Measurements from ENCODE around the gene SOX12. TPM values are rescaled to one million over a fixed set of nuclear protein-coding genes. Genes with fewer than 3 reads are reported as not detected.
A peak's percentile ranks its signal among the peaks of the same experiment; 100 is the strongest.
"Not testable (repeated sequence)": the region's sequence is repeated elsewhere in the genome, so short reads cannot be mapped to it uniquely, and the experiment has no call there.

The SOX12 gene
- total and polyA plus RNA-seq, 4 experiments from 2014 or later = 0.08 to 5.0 (median 2.7) TPM

DNA sequence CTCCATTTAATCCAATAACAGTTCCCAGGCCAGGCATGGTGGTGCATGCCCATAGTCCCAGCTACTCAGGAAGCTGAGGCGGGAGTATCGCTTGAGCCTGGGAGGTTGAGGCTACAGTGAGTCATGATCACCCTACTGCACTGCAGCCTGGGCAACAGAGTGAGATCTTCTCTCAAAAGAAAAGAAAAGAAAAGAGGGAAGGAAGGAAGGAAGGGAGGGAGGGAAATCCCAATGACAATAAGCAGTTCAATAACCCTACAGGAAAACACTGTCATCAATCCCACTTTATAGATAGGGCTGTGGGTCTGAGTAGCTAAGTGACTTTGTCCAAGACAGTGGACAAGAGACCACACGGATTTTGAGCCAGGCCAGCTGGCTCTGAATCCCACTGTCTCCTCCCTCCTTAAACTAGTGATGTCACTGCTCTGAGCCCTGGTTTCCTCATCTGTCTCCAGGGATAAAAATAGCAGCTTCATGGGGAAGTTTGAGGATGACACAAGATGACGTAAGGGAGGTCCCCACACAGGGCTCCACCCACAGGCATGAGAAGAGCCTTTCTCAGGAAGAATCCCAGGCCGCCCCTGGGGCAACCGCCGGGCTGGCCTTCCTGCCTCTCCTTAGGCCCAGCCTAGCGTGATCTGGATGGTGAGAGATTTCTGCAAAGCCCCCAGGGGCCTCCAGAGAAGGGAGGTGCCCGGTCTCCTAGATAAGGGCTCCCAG is 48.0 kb downstream of the SOX12 start:
- Histone ChIP-seq H3K4me3 (ENCODE audit: low read length in 2 of 2) (no peak overlapping the region), H3K27ac (ENCODE audit: low read depth, low read length) (no peak overlapping the region), H3K4me1 (ENCODE audit: insufficient read depth, low read length) (peaks cover 13% of the 10 kb centered on the region), H3K27me3 (ENCODE audit: insufficient read depth, low read length) (no peaks in the 10 kb centered on the region), H3K36me3 (ENCODE audit: insufficient read depth, low read length) (no peaks in the 10 kb centered on the region), H3K9me3 (ENCODE audit: control insufficient read depth in 1 of 2, low read length in 2 of 2) (no peaks in the 10 kb centered on the region)
- Mint-ChIP-seq H3K27me3 (no peaks in the 10 kb centered on the region), H3K36me3 (no peaks in the 10 kb centered on the region), H3K4me3 (no peak overlapping the region), H3K9me3 (no peaks in the 10 kb centered on the region), H3K27ac (no peak overlapping the region), H3K4me1 (peaks cover 0 to 12% (median 4%) of the 10 kb centered on the region in 4 donors)
- intact Hi-C loops (cut with micrococcal nuclease) = no loop called here
- ChIA-PET POLR2A (ENCODE audit: partially characterized antibody) (interaction anchor here (1.3 kb wide), 1 partner anchor 7 kb away, joined by 5 read pairs; the partner anchor contains the start of gene TRIB3), CTCF (ENCODE audit: partially characterized antibody) (interaction anchor here (1.8 to 2.1 kb wide), 2 partner anchors 18 to 294 kb away, joined by 5 to 6 read pairs; no protein-coding TSS in a partner anchor)
- no peak for DNase-seq

DNA sequence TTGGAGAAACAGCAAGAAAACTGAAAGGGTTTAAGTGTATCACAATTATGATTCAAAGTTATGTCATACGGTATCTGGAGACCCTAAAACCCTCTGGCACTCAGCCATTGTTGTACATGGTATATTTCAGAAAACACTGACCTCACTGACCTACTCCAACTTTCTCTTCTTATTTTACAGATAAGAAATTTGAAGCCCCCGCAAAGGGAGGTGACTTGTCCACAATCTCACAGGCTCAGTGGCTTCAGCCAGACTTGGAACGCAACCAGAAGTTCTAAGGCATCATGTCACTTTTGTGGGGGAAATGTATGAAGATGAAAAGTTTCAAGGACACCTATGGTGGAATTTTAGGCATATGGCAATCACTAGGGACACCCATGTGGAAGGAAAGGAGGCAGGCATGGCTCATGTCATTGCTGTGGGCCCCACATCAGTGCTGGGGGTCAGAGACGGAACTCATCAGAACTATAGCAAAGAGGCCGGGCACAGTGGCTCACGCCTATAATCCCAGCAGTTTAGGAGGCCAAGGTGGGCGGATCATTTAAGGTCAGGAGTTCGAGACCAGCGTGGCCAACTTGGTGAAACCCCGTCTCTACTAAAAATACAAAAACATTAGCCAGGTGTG is 50.0 kb downstream of the SOX12 start:
- POLR2A ChIA-PET (ENCODE audit: partially characterized antibody) = no interaction called here
- CTCF ChIA-PET (ENCODE audit: partially characterized antibody) = no interaction called here

DNA sequence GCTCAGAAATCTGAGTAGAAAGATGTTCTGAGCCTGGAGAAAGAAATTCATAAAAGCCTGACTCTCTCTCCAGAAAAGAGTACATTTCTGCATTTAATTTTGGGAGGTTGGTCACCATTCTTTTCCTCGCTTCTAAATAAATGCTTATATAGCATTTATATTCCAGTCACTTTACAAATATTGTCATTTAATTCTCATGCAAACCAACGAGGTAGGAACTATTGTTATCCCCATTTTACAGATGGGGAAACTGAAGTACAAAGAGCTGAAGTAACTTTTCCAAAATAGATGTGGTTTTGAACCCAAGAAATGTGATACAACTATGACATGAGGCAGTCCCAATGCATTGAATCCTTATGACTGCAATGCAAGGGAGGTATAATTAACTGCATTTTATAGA is 50.7 kb downstream of the SOX12 start:
- POLR2A ChIA-PET (ENCODE audit: partially characterized antibody) = no interaction called here
- H3K36me3 ChIP-seq (ENCODE audit: insufficient read depth, low read length) = no peaks in the 10 kb centered on the region
- H3K27me3 Mint-ChIP-seq = no peaks in the 10 kb centered on the region
- no peak overlapping the region for H3K27ac ChIP-seq (ENCODE audit: low read depth, low read length)
- DNase-seq = no peak
- no peak overlapping the region for H3K27ac Mint-ChIP-seq
- no peaks in the 10 kb centered on the region for H3K36me3 Mint-ChIP-seq
- intact Hi-C loops (cut with micrococcal nuclease) = no loop called here
- H3K9me3 Mint-ChIP-seq = no peaks in the 10 kb centered on the region
- CTCF ChIA-PET (ENCODE audit: partially characterized antibody) = no interaction called here
- no peak overlapping the region for H3K4me3 ChIP-seq (ENCODE audit: low read length in 2 of 2)
- no peak overlapping the region for H3K4me3 Mint-ChIP-seq
- peaks cover 13% of the 10 kb centered on the region for H3K4me1 ChIP-seq (ENCODE audit: insufficient read depth, low read length)
- H3K4me1 Mint-ChIP-seq = peaks cover 0 to 12% (median 2%) of the 10 kb centered on the region in 4 donors
- no peaks in the 10 kb centered on the region for H3K27me3 ChIP-seq (ENCODE audit: insufficient read depth, low read length)
- H3K9me3 ChIP-seq (ENCODE audit: control insufficient read depth in 1 of 2, low read length in 2 of 2) = no peaks in the 10 kb centered on the region

More for the DNA sequence above, 50.0 kb downstream of the SOX12 start:
- H3K4me3 Mint-ChIP-seq = no peak overlapping the region
- H3K36me3 Mint-ChIP-seq = no peaks in the 10 kb centered on the region
- no peak overlapping the region for H3K27ac ChIP-seq (ENCODE audit: low read depth, low read length)
- peaks cover 0 to 12% (median 2%) of the 10 kb centered on the region in 4 donors for H3K4me1 Mint-ChIP-seq
- H3K4me1 ChIP-seq (ENCODE audit: insufficient read depth, low read length) = peaks cover 13% of the 10 kb centered on the region
- intact Hi-C loops (cut with micrococcal nuclease) = no loop called here
- DNase-seq = no peak
- no peaks in the 10 kb centered on the region for H3K9me3 ChIP-seq (ENCODE audit: control insufficient read depth in 1 of 2, low read length in 2 of 2)
- no peak overlapping the region for H3K4me3 ChIP-seq (ENCODE audit: low read length in 2 of 2)
- H3K27me3 Mint-ChIP-seq = no peaks in the 10 kb centered on the region
- peak overlapping the region in 2 of 7 donors; percentile 53 to 68 for H3K27ac Mint-ChIP-seq
- no peaks in the 10 kb centered on the region for H3K9me3 Mint-ChIP-seq
- no peaks in the 10 kb centered on the region for H3K36me3 ChIP-seq (ENCODE audit: insufficient read depth, low read length)
- no peaks in the 10 kb centered on the region for H3K27me3 ChIP-seq (ENCODE audit: insufficient read depth, low read length)

DNA sequence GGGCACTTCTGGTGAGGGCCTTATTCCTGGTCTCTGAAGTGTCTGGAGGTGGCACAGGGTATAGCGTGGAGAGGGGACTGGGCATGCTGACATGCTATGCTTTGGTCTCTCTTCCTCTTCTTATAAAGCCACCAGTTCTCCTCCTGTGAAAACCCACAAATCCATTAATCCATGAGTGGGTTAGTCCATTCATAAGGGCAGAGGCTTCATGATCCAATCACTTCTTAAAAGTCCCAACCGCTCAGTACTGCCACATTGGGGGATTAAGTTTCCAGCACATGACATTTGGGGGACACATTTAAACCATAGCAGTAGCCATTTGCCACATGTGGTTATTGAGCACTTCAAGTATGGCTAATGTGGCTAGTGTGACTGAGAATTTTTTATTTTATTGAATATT is 51.4 kb downstream of the SOX12 start:
- no peak for DNase-seq

DNA sequence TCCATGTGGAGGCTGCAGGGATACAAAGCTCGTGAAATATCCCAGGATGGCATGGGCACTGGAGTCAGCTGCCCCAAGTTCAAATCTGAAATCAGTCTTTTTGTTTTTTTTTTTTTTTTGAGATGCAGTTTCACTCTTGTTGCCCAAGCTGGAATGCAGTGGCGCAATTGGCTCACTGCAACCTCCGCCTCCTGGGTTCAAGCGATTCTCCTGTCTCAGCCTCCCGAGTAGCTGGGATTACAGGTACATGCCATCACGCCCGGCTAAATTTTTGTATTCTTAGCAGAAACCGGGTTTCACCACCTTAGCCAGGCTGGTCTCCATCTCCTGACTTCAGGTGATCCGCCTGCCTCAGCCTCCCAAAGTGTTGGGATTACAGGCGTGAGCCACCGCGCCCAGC is 52.2 kb downstream of the SOX12 start:
- H3K4me3 Mint-ChIP-seq; H3K36me3 Mint-ChIP-seq; H3K27me3 Mint-ChIP-seq; H3K4me1 ChIP-seq (ENCODE audit: insufficient read depth, low read length); H3K9me3 ChIP-seq (ENCODE audit: control insufficient read depth in 1 of 2, low read length in 2 of 2); H3K36me3 ChIP-seq (ENCODE audit: insufficient read depth, low read length); H3K9me3 Mint-ChIP-seq; H3K27me3 ChIP-seq (ENCODE audit: insufficient read depth, low read length); POLR2A ChIA-PET (ENCODE audit: partially characterized antibody); H3K27ac ChIP-seq (ENCODE audit: low read depth, low read length); H3K27ac Mint-ChIP-seq; intact Hi-C loops (cut with micrococcal nuclease); H3K4me3 ChIP-seq (ENCODE audit: low read length in 2 of 2); DNase-seq: not testable (repeated sequence)
- peaks cover 1 to 10% (median 5%) of the 10 kb centered on the region in 4 donors for H3K4me1 Mint-ChIP-seq
- CTCF ChIA-PET (ENCODE audit: partially characterized antibody) = interaction anchor here (0.7 kb wide), 1 partner anchor 271 kb away, joined by 4 read pairs; no protein-coding TSS in a partner anchor

More for the DNA sequence above, 51.4 kb downstream of the SOX12 start:
- no peak overlapping the region for H3K27ac ChIP-seq (ENCODE audit: low read depth, low read length)
- CTCF ChIA-PET (ENCODE audit: partially characterized antibody) = no interaction called here
- H3K4me3 ChIP-seq (ENCODE audit: low read length in 2 of 2) = no peak overlapping the region
- H3K27ac Mint-ChIP-seq = no peak overlapping the region
- no peaks in the 10 kb centered on the region for H3K36me3 Mint-ChIP-seq
- H3K27me3 Mint-ChIP-seq = no peaks in the 10 kb centered on the region
- intact Hi-C loops (cut with micrococcal nuclease) = no loop called here
- no peak overlapping the region for H3K4me3 Mint-ChIP-seq
- no peaks in the 10 kb centered on the region for H3K27me3 ChIP-seq (ENCODE audit: insufficient read depth, low read length)
- no peaks in the 10 kb centered on the region for H3K9me3 Mint-ChIP-seq
- H3K4me1 ChIP-seq (ENCODE audit: insufficient read depth, low read length) = peaks cover 11% of the 10 kb centered on the region
- no peaks in the 10 kb centered on the region for H3K9me3 ChIP-seq (ENCODE audit: control insufficient read depth in 1 of 2, low read length in 2 of 2)
- POLR2A ChIA-PET (ENCODE audit: partially characterized antibody) = no interaction called here
- H3K4me1 Mint-ChIP-seq = peaks cover 0 to 11% (median 2%) of the 10 kb centered on the region in 4 donors
- H3K36me3 ChIP-seq (ENCODE audit: insufficient read depth, low read length) = no peaks in the 10 kb centered on the region

DNA sequence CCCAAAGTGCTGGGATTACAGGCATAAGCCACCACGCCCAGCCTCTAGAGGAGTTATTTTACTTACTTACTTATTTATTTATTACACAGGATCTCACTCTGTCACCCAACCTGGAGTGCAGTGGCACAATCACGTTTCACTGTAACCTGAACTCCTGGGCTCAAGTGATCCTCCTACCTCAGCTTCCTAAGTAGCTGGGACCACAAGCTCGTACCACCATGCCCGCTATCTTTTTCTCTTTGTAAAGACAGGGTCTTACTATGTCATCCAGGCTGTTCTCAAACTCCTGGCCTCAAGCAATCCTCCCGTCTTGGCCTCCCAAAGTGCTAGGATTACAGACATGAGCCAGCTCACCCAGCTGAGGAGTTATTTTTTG is 53.6 kb downstream of the SOX12 start:
- intact Hi-C loops (cut with micrococcal nuclease) = no loop called here
- peak overlapping the region in 3 of 8 donors; percentile 20 to 90 (median 82) for H3K4me3 Mint-ChIP-seq
- no peak overlapping the region for H3K4me3 ChIP-seq (ENCODE audit: low read length in 2 of 2)
- peaks cover 3 to 18% (median 8%) of the 10 kb centered on the region in 4 donors for H3K4me1 Mint-ChIP-seq
- H3K27ac Mint-ChIP-seq = peak overlapping the region in 1 of 7 donors; percentile 31
- H3K4me1 ChIP-seq (ENCODE audit: insufficient read depth, low read length) = peaks cover 8% of the 10 kb centered on the region
- no peaks in the 10 kb centered on the region for H3K36me3 Mint-ChIP-seq
- no peak overlapping the region for H3K27ac ChIP-seq (ENCODE audit: low read depth, low read length)
- H3K9me3 Mint-ChIP-seq = peaks cover 0 to 3% (median 0%) of the 10 kb centered on the region in 8 donors
- H3K9me3 ChIP-seq (ENCODE audit: control insufficient read depth in 1 of 2, low read length in 2 of 2) = no peaks in the 10 kb centered on the region
- ChIA-PET POLR2A (ENCODE audit: partially characterized antibody) (no interaction called here), CTCF (ENCODE audit: partially characterized antibody) (no interaction called here)
- no peaks in the 10 kb centered on the region for H3K36me3 ChIP-seq (ENCODE audit: insufficient read depth, low read length)
- no peaks in the 10 kb centered on the region for H3K27me3 ChIP-seq (ENCODE audit: insufficient read depth, low read length)
- no peaks in the 10 kb centered on the region for H3K27me3 Mint-ChIP-seq
- no peak for DNase-seq

All from CD4-positive, alpha-beta memory T cell (primary cell).